GM21528 (cell line): Measurements from ENCODE around the gene ARHGEF6.

Experiments
- ATAC-seq: cut with Tn5 transposase; IDR thresholded peaks from one replicate; pipeline ENCODE4 v1.9.1; 2021; ENCODE audit warnings: mild to moderate bottlenecking, moderate library complexity; ENCODE audit not compliant: unreplicated experiment, low FRiP score

Gene ARHGEF6

DNA sequence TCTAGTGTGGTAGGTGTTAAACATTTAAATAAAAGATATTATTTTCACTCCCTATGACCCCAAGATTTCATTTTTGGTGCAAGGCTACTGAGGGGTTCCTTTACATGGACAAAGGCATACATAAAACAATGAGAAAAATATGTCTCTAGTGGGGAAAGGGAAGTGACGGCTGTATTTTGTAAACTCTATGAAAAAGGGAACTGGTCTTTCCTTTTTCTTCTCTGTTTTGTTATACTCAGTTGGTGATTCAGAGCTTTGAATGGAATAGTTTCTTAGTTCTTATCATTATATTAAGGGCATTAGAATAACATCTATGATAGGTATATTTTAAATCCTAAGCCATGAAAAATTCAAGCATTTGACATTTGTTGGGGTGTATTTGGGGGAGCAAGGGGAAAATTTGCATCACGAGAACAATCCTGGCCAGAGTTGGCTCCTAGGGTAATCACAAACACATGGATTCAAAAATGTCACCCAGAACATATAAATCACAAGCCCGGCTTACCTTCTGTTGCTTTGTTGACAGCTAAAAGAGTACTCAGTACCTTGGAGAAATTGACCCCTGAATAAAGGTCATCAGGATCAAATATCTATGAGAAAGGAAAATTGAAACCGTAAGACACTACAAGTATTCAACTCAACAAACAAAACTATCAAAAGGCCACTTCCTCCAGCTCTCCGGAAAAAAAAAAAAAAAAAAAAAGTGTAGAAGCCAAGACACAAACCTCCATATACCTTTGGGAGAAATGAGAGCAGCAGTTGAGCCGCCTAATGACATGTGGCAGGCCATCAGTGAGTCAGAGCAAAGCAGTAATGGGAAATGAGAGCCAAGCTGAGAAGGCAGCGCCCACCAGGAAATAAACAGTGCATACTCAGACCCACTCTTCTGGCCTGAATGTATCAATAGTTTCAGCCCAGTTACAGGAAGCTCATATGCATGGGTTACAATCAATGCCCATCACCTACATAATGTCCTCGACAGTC, 33.4 kb downstream of the ARHGEF6 start:
- ATAC-seq = peak; percentile 74

DNA sequence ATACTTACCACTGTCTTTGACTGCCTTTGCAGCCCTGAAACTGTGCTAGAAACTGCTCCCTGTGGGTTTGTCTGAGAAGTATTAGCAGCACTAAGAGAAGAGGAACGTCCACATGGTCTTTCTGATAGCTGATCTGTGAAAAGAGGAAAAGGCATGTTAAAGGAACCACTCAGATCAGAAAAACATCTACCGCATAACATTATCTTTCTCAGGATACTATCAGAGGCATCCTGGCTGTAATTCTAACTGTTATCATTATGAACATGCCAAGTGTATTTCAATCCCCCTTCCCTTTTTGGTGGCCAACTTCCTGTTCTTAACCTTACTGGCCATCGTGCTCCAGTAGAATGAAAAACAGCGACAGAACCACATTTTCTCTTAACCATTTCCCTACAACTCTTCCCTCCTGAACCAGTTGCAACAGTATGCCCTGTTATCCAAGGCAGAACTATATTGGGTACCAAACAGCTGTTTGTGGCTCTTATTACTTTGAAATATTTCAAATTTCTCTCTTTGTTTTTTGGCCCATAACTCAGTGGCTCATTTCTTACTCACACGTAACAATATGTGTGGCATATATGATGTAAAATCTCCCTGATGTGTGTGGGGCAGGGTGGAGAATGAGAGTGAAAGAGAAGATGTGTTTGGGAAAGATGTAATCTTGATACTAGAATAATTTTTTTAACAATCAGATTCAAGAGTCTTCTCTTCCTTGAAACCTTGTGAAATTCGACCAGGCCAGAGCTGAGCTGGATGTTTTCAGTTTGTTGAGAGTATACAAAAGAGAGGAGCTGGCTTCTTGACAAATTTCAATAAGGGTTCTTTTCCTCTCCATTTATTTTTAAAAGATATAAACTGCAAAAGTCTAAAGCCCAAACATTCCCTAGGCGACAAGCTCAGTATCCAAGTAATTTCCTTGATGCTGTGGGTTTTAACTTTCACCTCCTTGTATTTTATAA, 35.2 kb downstream of the ARHGEF6 start:
- ATAC-seq = no peak

DNA sequence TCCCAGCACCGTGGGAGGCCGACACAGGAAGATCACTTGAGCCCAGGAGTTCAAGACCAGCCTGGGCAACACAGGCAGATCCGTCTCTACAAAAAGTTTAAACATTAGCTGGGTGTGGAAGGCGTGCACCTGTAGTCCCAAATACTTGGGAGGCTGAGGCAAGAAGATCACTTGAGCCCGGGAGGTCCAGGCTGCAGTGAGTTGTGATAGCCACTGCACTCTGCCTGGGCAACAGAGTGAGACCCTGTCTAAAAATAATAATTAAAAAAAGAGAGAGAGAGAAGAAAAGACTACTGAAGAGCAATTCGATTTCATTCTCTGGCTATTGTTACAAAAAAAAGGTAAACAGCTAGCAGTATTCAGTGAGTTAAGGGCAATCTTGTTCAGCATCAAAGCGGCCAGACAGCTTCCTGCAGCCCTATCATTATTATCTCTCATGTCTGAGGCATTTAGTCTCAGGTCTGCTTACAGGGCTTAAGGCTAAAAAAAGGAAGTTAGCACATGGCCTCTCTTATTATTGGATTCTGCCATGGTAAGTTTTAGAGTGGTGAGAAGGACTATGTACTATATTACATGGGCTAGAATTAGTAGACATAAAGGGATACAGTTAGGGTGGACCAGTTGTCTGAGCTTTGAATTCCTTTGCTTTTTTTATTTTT, 37.9 kb downstream of the ARHGEF6 start:
- ATAC-seq = no peak

DNA sequence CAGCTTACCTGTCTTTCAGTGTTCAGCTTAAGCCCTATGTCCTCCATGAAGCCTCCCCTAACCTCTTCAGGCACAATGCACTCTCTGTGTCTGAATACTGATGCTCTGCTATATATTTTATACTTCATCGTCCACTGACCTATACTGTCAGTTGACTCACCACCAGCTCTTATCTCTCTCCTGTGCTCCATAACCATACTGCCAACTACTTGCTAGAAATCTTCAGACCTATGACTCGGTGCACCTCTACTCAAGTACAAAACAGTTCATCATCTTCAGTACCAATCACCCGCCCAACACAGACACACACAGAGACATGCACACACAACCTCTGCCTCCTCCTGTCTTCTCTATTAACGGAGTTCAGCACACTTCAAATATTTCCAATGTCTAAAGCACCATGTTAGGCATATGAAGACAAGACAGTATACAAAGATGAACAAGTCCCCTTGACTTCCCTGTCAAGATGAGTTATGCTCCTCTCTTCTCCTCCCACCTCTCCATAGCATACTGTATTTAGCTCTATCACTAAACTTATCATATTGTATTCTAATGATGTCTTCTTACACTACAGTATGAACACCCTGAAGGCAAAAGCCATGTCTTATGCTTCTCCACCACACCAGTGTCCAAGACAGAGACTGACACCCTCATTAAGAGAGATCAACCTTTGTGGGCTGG, 42.5 kb downstream of the ARHGEF6 start:
- ATAC-seq = no peak

DNA sequence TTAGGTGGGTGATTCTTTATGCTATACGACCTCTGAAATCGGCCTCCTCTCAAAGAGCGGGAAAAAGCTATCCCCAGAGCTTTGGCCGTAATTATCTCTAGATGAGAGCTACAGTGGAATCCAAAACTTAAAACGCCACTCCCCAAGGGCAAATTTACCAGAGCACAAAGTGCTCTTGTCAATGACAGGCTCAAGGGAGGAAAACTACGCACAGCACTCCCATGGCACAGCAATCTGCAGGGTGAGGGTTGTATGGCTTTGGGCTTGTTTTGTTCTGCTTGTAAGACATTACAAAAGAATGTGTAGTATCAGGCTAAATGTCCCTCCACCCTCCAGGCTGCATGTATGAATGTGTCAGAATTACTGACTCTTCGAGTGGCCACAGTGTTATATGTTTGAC, 44.0 kb downstream of the ARHGEF6 start:
- ATAC-seq = no peak

DNA sequence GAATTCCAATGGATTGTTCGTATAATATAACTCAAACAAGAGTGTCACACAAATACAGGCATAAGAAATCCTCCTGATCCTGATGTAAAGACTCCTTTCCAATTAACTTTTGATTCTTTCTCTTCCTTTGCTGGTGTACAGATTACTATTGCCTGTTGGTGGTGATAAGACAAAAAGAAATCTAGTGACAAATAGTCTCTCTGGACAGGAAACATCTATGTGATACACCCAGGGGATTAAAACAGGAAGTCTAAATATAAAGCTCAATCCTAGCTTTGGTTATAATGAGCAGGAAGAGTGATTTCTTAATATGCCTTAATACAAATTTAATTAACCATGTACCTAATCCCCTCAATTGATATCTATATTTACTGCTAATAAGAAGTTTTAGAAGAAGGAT, 45.1 kb downstream of the ARHGEF6 start:
- ATAC-seq = no peak

DNA sequence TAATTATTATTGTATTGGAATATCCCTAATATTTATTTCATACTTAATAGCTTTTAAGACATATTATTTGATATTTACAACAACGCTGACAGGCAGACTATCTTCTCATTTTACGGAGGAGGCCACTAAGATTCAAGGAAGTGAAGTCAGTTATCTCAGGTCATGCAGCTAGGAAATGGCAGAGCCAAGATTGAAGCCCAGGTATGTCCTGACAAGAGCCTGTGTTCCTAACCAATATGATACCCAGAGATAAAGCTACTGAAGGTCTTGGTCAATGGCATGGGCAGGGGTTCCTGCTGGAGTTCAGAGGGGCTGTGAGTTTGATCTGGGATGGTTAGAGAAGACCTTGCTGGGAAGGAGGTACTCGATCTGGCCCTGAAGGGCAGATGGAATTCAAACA, 47.1 kb downstream of the ARHGEF6 start:
- no peak for ATAC-seq

DNA sequence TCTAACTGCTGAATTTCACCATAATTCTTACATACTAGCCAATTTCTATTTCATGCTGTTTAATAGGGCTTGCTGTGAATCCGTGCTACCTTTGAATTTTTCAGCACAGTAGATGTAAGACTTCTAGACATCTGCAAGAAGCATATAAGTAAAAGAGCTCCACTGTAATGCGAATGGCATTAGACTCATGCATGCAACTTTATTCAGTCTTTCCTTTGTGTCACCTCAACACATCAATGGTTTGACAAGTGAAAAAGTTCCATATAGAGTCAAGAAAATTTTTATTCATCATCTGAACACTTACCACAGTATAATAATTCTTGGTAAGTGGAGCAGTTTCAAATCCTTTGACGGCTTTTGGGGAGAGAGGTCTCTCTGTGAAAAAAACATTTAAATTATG, 48.9 kb downstream of the ARHGEF6 start:
- ATAC-seq = no peak

DNA sequence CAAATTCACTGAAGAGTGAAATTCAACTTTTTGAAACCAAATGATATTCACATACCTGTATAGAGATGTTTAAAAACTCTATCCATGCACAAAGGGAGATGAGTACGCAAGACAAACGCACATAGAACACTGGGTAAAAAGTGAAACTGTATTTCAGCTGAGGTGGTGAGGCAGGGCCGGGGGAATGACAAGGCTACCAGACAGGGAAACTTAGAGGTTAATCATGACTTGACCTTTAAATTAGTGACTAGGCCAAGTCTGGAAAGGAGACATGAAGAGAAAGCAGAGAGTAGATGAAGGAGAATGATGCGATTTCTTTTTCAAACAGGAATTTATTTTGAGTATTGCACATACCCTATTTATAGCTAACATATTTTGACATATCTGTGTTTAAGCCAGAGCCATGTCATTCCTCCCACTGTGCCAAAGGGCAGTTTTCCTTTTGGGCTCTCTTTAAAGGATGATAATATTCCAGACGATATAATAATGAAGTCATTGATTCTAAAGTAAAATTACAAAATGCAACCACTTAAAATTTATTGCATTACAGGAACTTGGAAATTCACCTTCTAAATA, 49.4 kb downstream of the ARHGEF6 start:
- no peak for ATAC-seq

DNA sequence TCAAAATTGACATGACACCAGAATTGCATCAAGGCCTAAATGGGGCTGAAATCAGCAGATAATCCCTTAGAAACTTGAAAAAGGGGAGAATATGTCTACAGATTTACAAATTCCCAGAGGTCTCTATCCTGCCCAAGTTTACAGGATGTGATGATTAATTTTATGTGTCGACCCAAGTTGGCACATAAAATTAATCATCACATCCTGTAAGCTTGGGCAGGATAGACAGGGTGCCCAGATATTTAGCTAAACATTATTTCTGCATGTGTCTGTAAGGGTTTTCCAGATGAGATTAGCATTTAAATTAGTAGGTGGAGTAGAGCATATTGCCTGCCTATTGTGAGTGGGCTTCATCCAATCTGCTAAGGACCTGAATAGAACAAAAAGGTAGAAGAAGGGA, 52.3 kb downstream of the ARHGEF6 start:
- ATAC-seq = no peak

DNA sequence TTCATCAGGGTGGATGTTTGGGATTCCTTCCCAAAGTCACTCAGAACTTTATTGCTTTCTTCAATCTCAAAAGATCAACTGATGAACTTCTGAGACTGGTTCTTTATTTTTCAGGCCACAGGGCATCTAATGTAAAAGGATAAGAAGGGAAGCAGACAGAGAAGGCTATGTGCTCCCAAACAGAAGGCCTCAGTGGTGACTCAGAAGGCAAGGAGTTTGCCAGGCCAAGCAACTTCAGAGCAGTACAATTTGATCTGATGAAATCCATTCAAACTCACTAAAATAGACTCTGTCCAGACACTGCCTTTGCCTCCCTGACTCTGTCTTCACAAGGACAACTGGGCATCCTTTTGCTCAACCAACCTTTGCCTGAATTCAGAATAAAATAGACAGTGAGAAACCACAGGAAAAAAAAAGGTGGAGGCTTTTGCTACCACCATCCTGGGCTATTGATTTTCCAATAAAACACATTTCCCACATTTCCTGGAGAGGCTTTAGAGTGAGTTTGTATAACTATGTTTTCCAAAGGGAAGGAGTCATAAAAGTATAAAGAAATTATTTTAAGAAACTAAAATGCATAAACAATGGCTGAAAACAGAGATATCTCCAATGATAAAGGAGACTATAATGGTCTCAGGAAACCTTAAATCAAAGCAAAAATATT, 55.2 kb downstream of the ARHGEF6 start:
- ATAC-seq = no peak

DNA sequence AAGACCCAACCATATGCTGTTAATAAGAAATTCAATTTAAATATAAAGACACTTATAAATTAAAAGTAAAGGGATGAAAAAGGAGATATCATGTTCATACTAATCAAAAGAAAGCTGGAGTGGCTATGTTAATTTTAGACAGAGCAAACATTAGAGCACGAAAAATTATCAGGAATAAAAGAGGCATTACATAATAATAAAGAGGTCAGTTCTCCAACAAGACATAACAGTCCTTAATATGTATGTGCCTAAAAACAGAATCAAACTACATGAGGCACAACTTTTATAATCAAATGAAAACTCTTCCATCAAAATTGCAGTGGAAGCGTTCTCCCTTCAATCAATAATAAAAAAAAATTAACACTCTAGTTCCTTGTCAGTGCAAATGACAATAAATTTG, 62.6 kb downstream of the ARHGEF6 start:
- ATAC-seq = no peak

DNA sequence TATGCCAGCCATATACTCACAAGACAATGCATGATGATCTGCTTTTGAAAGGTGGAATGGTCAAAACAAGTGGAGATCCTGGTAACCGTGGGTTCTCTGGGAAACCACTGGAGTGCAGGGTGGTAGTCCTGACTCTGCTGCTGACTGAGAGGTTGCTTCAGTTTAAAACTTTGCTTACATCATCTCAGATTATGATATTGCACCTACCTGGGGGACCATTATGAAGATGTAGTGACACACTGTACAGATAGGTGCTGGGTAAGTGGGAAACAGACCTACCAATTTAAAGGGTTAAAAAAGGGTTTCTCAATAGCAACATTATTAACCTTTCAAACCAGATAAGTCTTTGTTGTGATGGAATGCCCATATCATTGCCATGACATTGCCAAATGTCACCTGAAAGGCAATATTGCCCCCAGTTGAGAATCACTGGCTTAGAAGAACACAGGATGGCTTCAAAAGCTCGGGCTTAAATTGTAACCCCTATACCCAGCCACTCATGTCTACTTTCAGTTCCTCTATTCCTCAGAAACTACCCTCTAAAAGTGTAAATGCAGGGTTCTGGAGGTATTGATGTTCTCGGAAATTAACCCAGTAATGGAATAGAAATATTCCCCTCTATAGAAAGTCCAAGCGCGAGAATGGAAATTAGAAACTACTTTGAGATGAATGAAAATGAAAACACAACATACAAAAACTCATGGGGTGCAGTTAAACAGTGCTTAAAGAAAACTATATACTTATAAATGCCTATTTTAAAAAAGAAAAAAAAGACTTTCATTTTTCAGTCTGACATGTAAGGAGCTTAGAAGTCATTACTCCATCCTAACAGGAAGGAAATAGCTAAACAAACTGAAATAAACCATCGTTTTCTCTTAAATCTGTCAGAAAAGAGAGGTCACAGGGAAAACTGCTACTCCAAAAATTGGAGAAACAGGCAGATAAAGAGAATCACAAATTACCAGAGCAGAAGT, 65.8 kb downstream of the ARHGEF6 start:
- peak; percentile 82 for ATAC-seq

DNA sequence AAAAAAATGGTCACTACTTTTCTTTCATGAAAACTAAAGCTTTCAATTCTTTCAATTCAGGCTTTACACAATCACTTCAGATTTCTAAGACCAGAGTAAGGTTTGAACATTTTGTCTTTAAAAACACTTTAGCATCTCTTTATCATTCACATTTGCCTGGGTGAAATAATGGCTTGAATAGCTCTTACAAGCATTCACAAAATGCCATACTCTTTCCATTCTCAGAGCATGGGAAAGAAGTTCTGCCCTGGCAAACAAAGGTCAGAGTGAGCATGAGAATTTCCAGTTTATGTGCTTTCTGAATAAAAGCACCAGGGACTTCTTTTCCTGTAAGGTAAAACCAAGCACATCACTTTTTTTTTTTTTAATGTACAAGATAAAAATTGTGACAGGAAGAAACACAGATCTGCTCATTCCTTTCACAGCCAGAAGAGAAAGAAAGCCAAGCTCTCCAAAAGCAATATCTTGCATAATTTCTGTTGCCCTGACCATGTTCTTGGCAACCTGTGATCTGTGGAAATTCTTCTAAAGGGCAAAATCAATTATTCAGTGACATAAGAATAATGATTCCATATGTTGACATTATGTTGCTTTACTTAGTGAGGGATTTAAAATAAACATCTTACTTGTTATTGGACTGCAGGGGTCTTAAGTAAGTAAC, 68.0 kb downstream of the ARHGEF6 start:
- ATAC-seq = no peak

DNA sequence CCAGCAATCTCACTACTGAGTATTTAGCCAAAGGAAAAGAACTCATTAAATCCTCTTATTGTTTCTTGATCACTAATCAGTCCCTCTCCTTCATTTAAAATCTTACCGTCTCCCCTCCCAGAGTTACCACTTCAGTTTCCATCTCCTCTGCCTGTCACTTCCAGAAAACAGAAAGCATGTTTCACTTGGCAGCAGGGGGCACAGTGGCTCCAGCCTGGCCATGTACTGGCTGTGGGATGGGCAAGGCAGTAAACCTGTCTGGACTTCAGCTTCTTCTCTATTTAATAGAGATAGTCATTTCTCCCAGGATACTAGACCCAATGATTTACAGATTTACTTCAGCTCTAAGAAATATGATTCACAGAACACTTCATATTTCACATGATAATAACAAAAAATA, 69.6 kb downstream of the ARHGEF6 start:
- ATAC-seq = no peak

DNA sequence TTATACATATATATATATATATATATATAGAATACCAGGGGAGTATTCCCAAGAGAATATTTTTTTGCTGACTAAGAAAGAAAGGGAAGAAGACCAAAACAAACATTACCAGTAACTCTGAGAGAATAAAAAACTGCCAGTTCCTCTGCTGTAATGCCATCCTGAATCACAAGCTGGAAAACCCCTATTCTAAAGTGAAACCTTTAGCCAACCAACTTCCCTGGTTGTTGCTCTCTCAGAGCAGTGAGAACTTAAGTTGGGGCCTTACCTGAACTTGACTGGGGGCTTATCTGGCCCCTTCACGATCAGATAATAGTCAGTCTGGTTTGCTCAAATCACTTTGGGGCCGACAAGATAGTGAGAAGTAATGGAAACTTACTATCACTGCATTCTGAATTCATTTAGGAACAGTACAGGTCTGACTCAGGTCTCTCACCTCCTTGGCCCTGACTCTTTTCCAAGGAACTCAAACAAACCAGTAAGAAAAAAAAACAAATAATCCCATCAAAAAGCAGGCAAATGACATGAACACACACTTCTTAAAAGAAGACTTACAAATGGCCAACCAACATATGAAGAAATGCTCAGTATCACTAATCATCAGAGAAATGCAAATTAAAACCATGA, 70.3 kb downstream of the ARHGEF6 start:
- no peak for ATAC-seq

DNA sequence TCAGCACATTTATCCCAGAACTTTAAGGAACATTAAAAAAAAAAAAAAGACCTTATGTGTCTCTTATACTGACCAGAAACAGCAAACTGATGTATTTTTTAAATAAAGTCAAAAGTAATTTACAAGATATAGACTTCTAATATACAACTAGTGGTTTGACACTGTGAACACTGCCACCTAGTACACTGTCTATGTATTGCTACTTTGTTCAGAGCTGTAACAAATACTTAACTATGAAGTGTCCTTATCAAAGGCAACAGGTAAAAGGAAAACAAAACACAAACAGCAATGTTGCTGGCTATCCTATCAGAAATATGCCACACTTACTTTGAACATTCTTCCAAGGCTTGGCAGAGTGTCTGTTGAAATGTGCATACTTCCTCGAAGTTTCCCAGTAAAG, 72.4 kb downstream of the ARHGEF6 start:
- no peak for ATAC-seq
